HG03095 (cell line): ENCODE results near the gene CDH23.

Source experiments
- ATAC-seq: cut with Tn5 transposase; IDR thresholded peaks from one replicate; pipeline ENCODE4 v1.9.1; 2021; ENCODE audit warnings: moderate library complexity; ENCODE audit not compliant: unreplicated experiment

The CDH23 gene

GRCh38 chr10:71632896-71633600 is 236.3 kb downstream of the CDH23 start:
- ATAC-seq: no peak

- ATAC-seq: no peak
These were observed 237.2 kb downstream of the CDH23 start for GRCh38 chr10:71633920-71634319.

DNA sequence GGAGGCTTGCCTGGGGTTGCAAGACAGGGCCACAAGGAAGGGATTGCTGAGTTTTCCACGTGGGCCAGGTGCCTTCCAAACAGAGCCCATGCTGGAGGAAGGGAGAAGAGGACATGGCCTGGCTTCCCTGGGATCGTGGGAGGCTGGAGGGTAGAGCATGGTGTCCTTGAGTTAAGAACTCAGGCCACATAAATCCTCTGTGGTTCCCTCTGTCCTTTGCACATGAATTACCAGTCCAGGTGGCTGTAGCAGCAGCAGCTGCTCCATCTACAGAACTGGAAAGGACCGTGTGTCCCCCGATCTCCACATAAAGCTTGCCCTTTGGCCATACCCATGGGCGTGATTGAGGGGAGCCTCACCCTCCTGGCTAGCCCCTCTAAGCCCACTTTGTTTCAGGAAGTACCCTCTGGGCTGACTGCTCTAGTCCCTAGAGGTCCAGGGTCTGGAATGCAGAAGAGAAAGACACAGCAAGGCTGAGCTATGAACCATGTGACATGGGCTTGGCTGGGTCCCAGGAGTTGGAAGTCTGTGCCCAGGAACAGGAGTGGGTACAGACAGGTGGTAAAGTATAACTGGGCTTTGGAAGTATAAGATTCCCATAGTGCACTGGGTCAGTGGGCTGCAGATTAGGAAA is 237.9 kb downstream of the CDH23 start:
- ATAC-seq: no peak

- no peak for ATAC-seq
These were observed 238.6 kb downstream of the CDH23 start for GRCh38 chr10:71635251-71635866.

- no peak for ATAC-seq
These were observed 239.1 kb downstream of the CDH23 start for GRCh38 chr10:71635867-71636266.

- ATAC-seq: no peak
These were observed 239.9 kb downstream of the CDH23 start for GRCh38 chr10:71636588-71636987.

- no peak for ATAC-seq
These were observed 240.6 kb downstream of the CDH23 start for GRCh38 chr10:71637305-71637704.

DNA sequence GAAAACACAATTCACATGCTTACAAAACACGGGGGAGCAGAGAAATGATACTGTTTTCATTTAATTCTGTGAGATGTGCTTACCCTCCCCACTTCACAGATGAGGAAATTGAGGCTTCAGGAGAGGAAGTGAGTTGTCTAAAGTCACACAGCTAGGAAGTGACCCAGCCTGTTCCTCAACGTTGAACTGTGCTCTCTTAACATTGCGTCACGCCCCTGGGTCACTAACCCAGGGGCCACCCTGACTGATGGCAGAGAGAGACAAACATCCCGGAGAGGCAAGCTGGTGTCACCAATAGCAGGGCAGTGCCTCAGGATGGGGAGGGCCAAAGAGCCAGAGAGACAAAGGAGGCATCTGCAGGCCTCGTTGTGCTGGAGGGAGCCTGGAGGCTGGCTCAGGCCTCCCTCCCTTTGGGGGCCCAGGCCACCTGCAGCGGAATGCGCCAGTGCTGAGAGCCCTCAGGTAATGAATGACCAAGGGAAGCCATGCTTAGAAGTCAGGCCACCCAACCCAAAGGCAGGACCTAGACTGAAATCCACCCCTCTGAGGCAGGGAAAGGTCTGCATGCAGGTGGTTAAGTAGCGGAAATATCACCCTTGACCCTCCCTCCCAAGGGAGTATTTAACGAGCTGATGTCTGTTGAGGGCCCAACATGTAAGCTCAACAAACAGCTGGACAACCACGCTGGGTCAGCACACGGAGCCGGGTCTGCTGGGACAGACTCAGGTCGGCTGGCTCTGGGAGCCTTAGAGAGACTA is 241.5 kb downstream of the CDH23 start:
- no peak for ATAC-seq

DNA sequence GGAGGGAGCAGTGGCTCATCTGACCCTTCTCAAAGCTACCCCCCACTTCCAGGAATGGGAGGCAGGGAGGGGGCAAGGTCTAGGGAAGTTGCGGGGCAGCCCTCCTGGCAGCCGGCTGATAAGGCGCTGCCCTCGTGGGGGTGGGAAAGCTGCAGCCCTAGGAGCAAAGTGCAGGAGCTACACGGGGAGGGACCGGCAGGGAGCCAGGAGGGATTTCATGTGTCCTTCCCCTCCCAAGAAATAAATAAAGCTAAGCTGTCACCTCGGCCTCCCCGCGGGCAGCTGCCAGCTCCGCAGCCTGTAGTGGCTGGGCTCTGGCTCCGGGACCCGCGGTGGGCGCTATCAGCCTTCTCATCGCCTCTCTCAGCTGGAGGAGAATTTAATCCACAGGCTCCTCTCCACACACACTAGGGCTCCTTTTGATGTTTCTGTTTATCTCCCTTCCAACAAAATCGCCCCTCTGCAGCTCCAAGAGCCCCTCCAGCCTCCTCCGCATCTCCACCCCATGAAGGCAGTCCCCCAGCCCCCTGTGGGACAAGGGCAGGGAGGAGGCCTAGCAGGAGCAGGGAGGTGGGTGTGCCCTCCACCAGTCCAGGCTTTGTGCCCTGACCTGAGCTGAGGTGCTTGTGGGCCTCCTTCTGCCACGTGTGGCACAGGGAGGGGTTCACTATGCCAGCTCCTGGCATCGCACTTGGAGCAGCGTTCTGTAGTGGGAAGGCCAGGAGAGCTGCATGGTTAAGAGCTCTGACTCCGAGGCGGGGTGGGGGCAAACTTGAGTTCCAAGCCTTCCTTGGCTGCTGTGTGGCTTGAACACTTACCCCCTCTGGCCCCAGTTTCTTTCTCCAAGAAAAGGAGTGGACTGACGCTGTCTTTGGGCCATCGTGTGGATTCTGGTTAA is 242.4 kb downstream of the CDH23 start:
- no peak for ATAC-seq

DNA sequence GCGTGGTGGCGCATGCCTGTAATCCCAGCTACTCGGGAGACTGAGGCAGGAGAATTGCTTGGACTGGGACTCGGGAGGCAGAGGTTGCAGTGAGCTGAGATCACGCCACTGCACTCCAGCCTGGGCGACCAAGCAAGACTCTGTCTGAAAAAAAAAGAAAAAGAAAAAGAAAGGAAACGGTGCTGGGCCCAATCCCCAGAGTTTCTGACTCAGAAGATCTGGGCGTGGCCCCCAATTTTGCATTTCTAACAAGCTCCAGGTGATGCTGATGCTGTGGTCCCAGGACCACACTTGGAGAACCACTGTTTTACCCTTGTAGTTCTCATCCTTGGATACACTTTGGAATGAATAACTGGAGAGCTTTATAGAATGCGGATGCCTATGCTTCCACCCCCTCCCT is 243.9 kb downstream of the CDH23 start:
- no peak for ATAC-seq

- no peak for ATAC-seq
These were observed 244.7 kb downstream of the CDH23 start for GRCh38 chr10:71641449-71641848.

DNA sequence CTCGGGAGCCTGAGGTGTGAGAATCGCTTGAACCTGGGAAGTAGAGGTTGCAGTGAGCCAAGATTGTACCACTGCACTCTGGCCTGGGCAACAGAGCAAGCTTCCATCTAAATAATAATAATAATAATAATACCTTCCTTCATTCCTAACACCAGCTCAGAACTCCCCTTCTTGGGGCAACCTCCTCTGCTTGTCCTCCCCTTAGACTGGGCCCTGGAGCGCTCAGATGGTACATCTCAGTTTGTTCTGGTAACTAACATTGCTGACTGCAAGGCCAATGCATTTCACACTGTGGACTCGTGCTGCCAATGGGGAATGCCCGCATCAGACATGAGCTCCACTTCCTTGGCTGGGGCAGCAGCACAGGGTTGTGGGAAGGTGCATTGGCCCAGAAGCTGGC is 245.3 kb downstream of the CDH23 start:
- ATAC-seq: no peak

DNA sequence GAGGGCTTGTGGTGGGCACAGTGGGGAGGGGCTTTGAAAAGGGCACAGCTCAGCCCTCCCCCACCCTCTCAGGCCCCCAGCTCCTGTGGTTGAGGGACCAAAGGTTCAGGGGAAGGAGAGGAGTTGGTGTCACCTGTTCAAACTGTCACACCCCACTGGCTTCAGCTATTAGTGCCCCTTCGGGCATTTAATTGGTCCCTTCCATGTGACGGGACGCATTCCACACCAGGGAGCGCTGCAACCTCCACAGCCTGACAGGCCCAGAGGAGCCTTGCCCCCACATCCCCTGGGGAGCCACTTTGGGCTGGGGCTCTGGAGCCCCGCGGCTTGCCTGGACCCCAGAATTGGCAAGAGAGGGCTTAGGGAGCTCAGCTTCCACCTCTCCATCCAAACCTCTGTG is 247.2 kb downstream of the CDH23 start:
- ATAC-seq: no peak

DNA sequence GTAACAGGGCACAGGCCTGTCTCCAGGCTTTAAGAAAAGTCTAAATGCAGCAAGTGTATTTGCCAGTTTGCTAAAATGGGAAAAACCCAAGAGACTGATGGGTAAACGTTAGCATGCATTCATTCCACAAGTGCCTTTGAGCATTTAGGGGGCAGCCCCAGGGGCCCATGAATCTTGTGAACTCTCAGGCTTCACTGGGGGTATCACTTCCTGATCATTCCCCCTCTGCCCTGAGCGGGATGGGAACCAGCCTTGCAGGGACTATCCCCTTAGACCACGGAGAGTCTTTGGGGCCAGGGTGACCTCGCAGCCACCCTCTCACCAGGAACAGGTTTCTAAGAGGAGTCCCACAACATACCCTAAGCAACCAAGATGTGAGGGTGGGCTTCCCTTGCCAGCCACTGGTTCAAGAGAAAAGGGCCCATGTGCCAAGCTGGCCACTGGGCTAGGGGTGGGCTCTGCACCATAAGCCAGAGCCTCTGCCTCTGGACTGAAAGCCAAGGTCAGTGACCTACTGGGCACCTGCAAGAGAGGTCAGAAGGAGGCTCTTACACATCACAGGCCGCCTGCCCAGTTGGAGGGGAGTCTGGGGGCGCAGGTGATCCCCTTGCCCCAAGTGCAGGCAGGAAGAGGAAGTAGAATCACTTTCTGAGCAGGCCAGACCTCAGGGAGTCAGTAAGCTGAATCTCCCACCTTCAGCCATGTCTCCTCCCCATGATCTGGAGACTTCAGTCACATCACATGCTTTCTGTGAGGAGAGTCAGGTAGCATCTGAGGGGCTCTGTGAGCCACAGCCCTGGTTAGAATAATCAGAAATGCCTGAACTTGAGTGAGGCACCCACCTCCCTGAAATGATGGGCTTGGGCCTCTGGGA is 247.8 kb downstream of the CDH23 start:
- ATAC-seq: peak; percentile 70

DNA sequence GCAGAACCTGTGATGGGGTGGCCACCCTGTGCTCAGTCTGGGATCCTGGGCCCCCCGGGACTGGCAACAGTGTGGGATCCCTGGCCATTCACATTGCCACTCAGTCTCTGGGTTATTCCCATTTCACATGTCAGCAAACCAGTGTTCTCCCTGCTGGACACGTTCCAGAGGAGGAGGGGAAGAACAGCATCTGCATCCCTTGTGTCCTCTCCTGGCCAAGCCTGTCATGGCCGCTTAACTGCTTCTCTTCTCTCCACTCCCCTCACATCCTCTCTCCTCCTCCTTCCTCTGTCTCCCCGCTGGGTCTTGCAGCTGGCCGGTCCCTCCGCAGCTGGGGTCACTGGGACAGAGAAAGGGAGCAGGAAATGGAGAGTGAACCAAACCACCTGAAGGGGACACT is 248.5 kb downstream of the CDH23 start:
- ATAC-seq: no peak

DNA sequence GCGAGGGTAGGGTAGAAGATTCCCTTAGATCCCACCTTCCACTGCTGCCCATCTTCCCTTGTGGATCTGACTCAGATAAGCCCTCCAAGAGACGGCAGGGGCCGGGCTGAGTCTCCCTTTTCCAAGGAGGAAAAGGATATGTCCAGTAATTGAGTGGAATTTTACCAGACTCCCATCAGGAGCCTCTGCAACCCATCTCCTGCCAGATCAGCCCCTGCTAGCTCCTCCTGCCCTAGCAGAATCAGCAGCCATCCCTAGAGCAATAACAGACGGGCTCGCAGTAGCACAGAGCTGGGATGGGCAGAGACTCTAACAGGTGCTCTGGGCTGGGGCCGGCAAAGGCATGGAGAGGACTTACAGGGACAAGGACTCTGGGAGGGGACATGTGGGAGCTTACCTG is 249.3 kb downstream of the CDH23 start:
- no peak for ATAC-seq

DNA sequence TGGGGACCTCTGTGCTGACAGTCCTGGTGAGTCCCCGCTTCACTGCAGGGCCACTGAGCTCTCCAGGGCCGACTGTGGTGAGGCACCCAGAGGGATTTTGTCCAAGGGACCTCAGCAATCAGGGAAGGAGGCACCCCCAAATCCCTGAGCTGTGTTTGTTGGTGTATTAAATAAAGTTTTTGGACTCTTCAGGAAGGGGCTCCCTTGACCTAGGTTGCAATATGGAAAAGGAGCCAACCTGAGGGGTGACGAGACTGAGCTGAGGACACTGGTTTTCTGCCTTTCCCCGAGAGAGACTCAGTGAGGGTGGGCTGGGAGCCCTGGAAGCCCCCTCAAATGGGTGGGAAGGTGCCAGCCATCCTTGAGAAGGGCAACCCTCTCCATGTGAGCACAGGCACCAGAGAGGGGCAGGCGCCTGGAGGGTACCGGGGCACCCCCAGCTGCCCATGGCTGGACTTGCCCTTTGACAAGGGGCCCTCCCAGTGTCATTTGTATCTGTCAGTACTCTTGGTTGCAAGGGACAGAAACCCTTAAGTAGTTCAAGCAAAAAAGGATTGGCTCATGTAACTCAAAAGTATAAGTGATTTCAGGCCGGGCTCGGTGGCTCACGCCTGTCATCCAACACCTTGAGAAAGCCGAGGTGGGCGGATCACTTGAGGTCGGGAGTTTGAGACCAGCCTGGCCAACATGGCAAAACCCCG is 250.0 kb downstream of the CDH23 start:
- no peak for ATAC-seq

- no peak for ATAC-seq
These were observed 251.0 kb downstream of the CDH23 start for GRCh38 chr10:71647526-71648253.
